ENCODE measurements around the gene ACTR1A.

ACTR1A gene

GRCh38 chr10:102492344-102492939 lies 10.1 kb downstream of the ACTR1A start:
- no peak for DNase-seq (ENCODE audit: low read depth)
- H3K4me3 ChIP-seq (ENCODE audit: control insufficient read depth, low read depth, low read length) = no peak overlapping the region
- TF ChIP-seq, protein P1, sequence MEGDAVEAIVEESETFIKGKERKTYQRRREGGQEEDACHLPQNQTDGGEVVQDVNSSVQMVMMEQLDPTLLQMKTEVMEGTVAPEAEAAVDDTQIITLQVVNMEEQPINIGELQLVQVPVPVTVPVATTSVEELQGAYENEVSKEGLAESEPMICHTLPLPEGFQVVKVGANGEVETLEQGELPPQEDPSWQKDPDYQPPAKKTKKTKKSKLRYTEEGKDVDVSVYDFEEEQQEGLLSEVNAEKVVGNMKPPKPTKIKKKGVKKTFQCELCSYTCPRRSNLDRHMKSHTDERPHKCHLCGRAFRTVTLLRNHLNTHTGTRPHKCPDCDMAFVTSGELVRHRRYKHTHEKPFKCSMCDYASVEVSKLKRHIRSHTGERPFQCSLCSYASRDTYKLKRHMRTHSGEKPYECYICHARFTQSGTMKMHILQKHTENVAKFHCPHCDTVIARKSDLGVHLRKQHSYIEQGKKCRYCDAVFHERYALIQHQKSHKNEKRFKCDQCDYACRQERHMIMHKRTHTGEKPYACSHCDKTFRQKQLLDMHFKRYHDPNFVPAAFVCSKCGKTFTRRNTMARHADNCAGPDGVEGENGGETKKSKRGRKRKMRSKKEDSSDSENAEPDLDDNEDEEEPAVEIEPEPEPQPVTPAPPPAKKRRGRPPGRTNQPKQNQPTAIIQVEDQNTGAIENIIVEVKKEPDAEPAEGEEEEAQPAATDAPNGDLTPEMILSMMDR (conservative IDR thresholded peaks at IDR 0.05; ENCODE audit: control insufficient read depth, insufficient read depth, low read depth, low read length) = no peak

DNA sequence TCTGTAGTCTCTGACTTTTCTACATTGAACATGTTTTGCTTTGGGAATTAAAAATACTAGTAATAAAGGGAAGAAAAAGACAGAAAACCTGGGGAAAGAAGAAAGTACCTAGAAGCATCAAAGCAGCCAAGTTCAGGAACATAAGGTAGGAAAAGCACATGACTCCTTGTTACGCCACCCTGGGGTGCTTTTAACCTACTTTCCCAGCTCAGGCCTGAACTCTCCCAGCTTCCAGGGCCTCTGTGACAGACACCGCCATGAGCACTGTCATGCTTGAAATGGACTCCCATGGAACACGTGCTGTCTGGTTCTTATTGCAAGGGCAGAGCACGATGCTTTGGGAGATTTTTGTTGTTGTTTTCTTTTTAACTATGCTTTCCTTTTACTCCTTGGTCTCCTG lies 11.4 kb downstream of the ACTR1A start:
- TF ChIP-seq, protein P1 (conservative IDR thresholded peaks at IDR 0.05; ENCODE audit: control insufficient read depth, insufficient read depth, low read depth, low read length) = no peak
- no peak for DNase-seq (ENCODE audit: low read depth)
- no peak overlapping the region for H3K4me3 ChIP-seq (ENCODE audit: control insufficient read depth, low read depth, low read length)

DNA sequence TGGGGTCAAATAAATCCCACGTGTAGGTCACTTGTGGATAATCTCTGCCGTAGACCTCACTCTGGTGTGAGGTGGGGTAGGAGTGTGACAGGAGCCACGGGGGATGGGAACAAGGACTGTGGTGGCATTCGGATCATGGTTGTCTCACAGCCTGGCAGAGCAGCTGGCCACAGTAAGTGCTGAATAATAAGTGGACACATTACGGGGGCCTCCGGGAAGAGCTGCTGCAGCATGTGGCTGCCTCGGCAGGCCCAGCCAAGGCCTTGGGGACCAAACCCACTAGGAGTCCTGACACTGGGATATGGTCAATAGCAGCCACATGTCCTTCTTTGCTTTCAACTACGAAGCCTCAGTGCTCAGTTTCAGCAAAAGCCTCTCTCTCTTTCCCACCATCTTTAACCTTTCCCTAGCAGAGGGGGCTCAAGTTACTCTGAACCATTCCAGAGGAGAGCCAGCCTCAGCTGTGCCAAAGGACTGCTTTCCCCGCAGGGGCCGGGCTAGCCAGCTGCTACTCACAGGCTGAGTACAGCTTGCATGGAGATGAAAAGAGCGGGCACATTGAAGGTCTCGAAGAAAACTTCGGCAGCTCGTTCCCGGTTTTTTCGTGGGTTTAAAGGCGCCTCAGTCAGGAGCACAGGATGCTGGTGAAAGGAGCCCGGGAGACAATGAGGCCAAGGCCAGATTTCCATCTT lies 17.3 kb downstream of the ACTR1A start:
- TF ChIP-seq, protein P1 (conservative IDR thresholded peaks at IDR 0.05; ENCODE audit: control insufficient read depth, insufficient read depth, low read depth, low read length) = no peak
- no peak overlapping the region for H3K4me3 ChIP-seq (ENCODE audit: control insufficient read depth, low read depth, low read length)
- no peak for DNase-seq (ENCODE audit: low read depth)

- no peak overlapping the region for H3K4me3 ChIP-seq (ENCODE audit: control insufficient read depth, low read depth, low read length)
- no peak for DNase-seq (ENCODE audit: low read depth)
- TF ChIP-seq, protein P1 (conservative IDR thresholded peaks at IDR 0.05; ENCODE audit: control insufficient read depth, insufficient read depth, low read depth, low read length) = no peak
Observed at GRCh38 chr10:102484021-102484420, 18.5 kb downstream of the ACTR1A start.

DNA sequence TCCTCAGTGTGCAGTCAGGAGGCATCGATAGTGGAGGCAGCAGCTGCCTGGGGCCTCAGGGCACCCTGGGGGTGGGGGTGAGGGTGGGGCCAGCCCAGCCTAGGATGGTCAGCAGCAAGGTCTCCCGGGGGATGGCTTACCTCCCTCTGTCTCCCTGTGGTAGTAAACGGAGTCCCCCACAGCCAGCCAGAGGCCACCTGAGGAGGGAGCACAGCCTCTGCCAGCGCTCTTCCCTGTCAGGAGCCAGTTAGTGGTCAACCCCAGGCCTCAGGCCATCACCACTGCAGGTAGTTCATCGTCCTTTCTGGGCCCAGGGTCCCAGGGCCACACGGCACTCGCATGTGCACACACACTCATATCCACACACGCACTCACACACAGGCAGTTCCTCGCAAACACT lies 22.1 kb downstream of the ACTR1A start:
- no peak for DNase-seq (ENCODE audit: low read depth)
- H3K4me3 ChIP-seq (ENCODE audit: control insufficient read depth, low read depth, low read length) = no peak overlapping the region
- TF ChIP-seq, protein P1 (conservative IDR thresholded peaks at IDR 0.05; ENCODE audit: control insufficient read depth, insufficient read depth, low read depth, low read length) = no peak

DNA sequence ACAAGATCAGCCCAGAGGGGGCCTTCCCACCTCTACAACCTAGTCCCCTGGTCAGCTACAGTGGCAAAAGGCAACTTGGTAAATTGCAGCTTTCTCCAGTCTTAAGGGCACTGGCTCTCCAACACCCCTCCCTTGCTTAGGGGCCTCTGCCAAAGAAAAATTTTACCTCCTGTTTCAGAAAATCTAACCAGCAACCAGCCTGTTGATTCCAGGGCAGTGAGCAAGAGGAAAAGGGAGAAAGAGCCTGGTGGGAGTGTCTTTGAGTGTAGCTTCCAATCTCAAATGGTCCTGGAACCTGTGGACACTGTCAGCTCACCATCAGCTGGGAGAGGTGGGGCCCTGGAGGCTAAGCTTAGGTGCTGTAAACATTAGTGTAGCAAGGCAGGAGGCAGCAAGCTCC lies 22.9 kb downstream of the ACTR1A start:
- TF ChIP-seq, protein P1 (conservative IDR thresholded peaks at IDR 0.05; ENCODE audit: control insufficient read depth, insufficient read depth, low read depth, low read length) = no peak
- no peak for DNase-seq (ENCODE audit: low read depth)
- no peak overlapping the region for H3K4me3 ChIP-seq (ENCODE audit: control insufficient read depth, low read depth, low read length)

All from fibroblast of mammary gland (primary cell).